Activated T-cell treated with anti-CD3 and anti-CD28 coated beads, Interleukin-2, amount 50 U/mL, for 48 hours (primary cell): Measurements from ENCODE around the gene RANBP17.
"Not testable (repeated sequence)": the region's sequence is repeated elsewhere in the genome, so short reads cannot be mapped to it uniquely, and the experiment has no call there.

ENCODE experiments used
- DNase-seq, 2 experiments: peaks; one replicate each; pipeline ENCODE4 v3.0.0-alpha.2; 2020

RANBP17 gene

GRCh38 chr5:170960567-170960966, 98.7 kb downstream of the RANBP17 start:
- DNase-seq = no peak

GRCh38 chr5:170963521-170963920, 101.7 kb downstream of the RANBP17 start:
- no peak for DNase-seq

GRCh38 chr5:170974461-170974860, 112.6 kb downstream of the RANBP17 start:
- no peak for DNase-seq

GRCh38 chr5:170980261-170980660, 118.4 kb downstream of the RANBP17 start:
- not testable (repeated sequence) for DNase-seq

GRCh38 chr5:170985486-170985885, 123.7 kb downstream of the RANBP17 start:
- no peak for DNase-seq

- no peak for DNase-seq
These were observed 124.8 kb downstream of the RANBP17 start for GRCh38 chr5:170986598-170986997.

GRCh38 chr5:170993476-170993875, 131.7 kb downstream of the RANBP17 start:
- DNase-seq = no peak

GRCh38 chr5:171010086-171010485, 148.3 kb downstream of the RANBP17 start:
- DNase-seq = no peak

GRCh38 chr5:171010816-171011215, 149.0 kb downstream of the RANBP17 start:
- DNase-seq = no peak

- no peak for DNase-seq
These were observed 161.7 kb downstream of the RANBP17 start for GRCh38 chr5:171023508-171023907.

- no peak for DNase-seq
These were observed 162.3 kb downstream of the RANBP17 start for GRCh38 chr5:171024084-171024483.

- no peak for DNase-seq
These were observed 167.6 kb downstream of the RANBP17 start for GRCh38 chr5:171029401-171029800.

- no peak for DNase-seq
These were observed 170.2 kb downstream of the RANBP17 start for GRCh38 chr5:171031977-171032376.

GRCh38 chr5:171032435-171032973, 170.7 kb downstream of the RANBP17 start:
- no peak for DNase-seq

- not testable (repeated sequence) for DNase-seq
These were observed 180.1 kb downstream of the RANBP17 start for GRCh38 chr5:171041893-171042292.

GRCh38 chr5:171050916-171051315, 189.1 kb downstream of the RANBP17 start:
- DNase-seq = no peak

- no peak for DNase-seq
These were observed 194.1 kb downstream of the RANBP17 start for GRCh38 chr5:171055875-171056454.

- no peak for DNase-seq
These were observed 205.8 kb downstream of the RANBP17 start for GRCh38 chr5:171067540-171068130.

GRCh38 chr5:171074747-171075146, 212.9 kb downstream of the RANBP17 start:
- DNase-seq = no peak

- DNase-seq = no peak
These were observed 218.5 kb downstream of the RANBP17 start for GRCh38 chr5:171080186-171080938.

GRCh38 chr5:171081319-171081718, 219.5 kb downstream of the RANBP17 start:
- DNase-seq = no peak

- DNase-seq = no peak
These were observed 230.4 kb downstream of the RANBP17 start for GRCh38 chr5:171092194-171092593.

GRCh38 chr5:171093598-171093997, 231.8 kb downstream of the RANBP17 start:
- no peak for DNase-seq

GRCh38 chr5:171094356-171094755, 232.5 kb downstream of the RANBP17 start:
- DNase-seq = no peak
